GM18520 (cell line): ENCODE measurements around the gene MBD5.

Experiments used
- ATAC-seq: cut with Tn5 transposase; IDR thresholded peaks from one replicate; pipeline ENCODE4 v1.9.1; 2021; ENCODE audit not compliant: unreplicated experiment

The MBD5 gene

GRCh38 chr2:148299616-148300015, 278.7 kb downstream of the MBD5 start:
- ATAC-seq = no peak

- ATAC-seq = no peak
These were observed 279.7 kb downstream of the MBD5 start for GRCh38 chr2:148300544-148300943.

DNA sequence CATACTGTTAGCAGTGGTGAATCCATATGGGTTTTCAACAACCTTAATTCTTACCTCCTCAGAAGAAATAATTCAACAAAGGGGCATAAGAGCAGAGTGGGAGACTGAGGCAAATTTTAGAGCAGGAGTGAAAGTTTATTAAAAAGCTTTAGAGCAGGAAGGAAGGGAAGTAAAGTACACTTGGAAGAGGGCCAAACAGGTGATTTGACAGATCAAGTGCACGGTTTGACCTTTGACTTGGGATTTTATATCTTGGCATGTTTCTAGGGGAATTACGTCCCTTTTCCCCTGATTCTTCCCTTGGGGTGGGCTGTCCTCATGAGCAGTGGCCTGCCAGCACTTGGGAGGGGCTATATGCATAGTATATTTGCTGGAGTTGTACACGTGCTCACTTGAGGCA, 280.5 kb downstream of the MBD5 start:
- no peak for ATAC-seq

GRCh38 chr2:148302526-148302925, 281.6 kb downstream of the MBD5 start:
- ATAC-seq = no peak

DNA sequence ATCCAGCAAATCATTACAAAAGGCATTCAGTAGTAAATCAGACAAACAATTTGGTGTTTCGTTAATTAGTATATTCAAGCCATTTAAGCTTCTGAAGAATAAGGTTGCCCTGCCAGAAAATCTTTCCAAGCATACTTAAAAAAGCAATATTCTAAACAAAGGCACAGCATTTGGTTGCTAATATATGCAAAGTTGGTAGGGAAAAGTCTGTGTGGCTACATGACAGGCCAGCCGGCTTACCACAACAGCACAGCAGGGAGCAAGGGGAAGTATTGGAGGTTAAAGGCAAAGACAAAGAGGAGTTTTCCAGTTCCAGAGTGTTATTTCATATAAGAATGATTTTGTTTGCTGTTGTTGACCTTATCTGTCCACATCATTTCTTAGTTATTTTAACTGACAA, 282.3 kb downstream of the MBD5 start:
- ATAC-seq = no peak

GRCh38 chr2:148305476-148305875, 284.6 kb downstream of the MBD5 start:
- no peak for ATAC-seq

- no peak for ATAC-seq
These were observed 285.1 kb downstream of the MBD5 start for GRCh38 chr2:148306027-148306426.

GRCh38 chr2:148317598-148317997, 296.7 kb downstream of the MBD5 start:
- ATAC-seq = no peak

DNA sequence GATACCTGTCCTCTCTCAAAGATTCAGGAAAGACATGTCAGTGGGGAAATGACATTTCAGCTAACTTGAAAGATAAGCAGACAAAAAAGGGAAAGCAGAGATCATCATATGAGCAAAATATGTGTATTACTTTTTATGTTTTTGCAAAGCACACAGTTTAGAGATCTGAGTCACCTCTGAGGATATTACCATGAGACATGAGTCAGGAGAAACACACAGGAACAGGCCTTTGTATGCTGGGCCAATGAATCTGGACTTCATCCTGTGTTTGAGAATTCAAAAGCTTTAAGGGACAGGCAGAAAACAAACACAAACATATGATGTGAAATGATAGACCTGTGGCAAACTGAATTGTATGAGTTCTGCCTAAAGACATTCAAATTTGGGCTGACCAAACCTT, 317.6 kb downstream of the MBD5 start:
- ATAC-seq = no peak

DNA sequence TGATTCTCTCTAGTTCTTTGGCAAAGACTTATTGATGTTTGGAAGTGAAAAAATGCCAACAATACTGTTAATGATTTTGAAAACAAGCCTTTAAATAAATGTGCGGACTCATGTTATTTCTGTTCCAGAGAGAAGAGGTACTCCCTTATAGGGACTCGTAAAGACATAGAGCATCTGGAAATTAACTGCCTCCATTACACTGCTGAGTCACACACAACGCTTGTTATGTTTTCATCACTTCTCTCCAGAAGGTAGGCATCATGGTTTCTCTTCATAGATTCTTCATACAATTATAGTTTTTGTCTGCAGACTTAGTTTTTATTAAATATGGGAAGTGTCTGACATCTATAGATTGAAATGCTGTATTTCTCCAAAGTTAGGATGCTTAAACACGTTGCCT, 321.2 kb downstream of the MBD5 start:
- ATAC-seq = no peak

DNA sequence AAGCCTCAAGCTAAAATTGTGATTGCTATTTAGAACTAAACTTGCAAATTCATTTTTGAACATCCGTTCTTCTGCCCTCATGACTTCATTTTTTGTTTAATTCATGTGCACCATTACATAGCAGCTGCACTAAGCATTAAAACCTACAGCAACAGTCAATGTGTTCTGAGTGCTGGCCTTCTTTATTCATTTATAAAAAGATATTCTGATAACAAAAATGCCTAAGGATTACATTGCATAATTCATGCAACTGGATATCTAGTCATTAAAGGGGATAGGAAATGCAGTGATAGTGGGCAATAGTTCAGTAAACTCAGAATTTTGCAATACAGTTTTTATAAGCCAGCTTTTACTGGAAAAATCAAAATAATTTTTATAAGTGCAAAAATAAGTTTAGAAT, 329.3 kb downstream of the MBD5 start:
- no peak for ATAC-seq

- ATAC-seq = no peak
These were observed 330.7 kb downstream of the MBD5 start for GRCh38 chr2:148351437-148352143.

DNA sequence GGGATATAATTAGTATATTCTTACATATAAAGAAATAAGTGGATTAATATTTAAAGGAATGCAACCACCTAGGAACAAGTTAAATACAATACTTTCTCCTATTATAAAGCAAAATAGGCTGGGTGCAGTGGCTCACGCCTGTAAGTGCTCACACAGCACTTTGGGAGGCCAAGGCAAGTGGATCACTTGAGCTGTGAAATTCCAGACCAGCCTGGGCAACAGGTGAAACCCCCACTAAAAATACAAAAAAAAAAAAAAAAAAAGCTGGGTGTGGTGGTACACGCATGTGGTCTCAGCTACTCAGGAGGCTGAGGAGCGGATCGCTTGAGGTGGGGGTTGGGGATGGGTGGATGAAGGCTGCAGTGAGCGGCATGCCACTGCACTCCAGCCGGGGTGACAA, 337.5 kb downstream of the MBD5 start:
- ATAC-seq = no peak

DNA sequence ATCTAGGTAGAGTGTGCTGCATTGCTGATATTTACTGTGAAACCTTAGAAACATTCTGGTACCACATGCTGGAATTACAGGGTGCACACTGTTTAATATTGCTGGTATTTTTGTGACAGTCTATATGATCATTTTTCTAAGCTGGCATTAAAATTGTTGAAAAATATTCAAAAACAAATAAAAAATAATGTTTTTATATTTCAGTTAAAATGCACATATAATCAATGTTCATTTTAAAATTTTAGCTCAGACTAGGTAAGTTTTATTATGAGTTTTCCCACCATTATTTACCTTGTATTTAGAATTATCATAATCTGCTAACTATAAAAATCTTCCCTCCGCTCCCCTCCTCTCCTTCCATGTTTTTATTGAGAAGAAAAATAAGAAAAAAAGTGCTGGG, 339.8 kb downstream of the MBD5 start:
- ATAC-seq = no peak

- ATAC-seq = no peak
These were observed 341.4 kb downstream of the MBD5 start for GRCh38 chr2:148362144-148362796.

DNA sequence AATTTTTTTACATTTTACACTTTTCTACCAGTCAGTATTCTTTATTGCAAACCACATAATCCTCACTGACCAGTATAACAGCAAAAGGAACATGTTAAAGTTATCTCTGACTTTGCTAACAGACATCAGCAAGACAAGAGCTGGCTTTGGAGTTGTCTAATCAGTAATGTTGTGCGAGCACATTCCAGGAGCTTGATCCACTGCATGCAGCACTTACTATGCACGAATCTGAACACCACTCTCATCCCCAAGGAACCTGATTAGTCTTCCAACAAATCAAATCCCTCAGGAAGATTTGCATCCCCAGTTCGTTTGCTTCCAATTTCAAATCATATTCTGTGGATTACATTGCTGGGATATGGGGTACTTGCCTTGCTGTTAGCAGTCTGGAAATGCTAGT, 354.3 kb downstream of the MBD5 start:
- no peak for ATAC-seq

DNA sequence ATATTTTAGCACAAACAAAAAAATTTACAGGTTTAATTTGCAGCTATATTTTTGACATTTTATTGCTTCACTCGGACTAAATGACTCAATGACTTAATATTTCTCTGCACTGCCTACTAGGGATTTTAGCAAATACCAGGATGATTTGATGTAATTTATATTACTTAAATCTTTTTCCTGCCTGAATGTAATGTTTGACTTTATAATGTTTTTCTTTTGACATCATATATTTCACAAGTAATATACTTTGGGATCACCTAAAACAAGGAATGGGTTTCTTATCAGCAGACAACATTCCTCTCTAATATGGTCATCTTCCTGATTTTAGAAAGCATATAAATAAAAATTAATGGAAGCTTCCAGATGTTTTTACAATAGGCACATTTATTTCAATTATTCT, 370.4 kb downstream of the MBD5 start:
- ATAC-seq = no peak

GRCh38 chr2:148402786-148403185, 381.9 kb downstream of the MBD5 start:
- ATAC-seq = no peak

DNA sequence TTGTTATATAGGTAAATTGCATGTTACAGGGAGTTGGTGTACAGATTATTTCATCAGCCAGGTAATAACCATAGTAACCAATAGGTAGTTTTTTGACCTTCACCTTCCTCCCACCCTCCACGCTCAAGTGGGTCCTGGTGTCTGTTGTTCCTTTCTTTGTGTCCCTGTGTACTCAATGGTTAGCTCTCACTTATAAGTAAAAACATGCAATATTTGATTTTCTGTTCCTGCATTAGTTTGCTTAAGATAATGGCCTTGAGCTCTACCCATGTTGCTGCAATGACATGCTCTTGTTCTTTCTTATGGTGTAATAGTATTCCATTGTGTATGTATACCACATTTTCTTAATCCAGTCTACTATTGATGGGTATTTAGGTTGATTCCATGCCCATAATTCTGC, 390.0 kb downstream of the MBD5 start:
- ATAC-seq = no peak

GRCh38 chr2:148416248-148416647, 395.4 kb downstream of the MBD5 start:
- no peak for ATAC-seq

- no peak for ATAC-seq
These were observed 409.2 kb downstream of the MBD5 start for GRCh38 chr2:148430101-148430500.

- no peak for ATAC-seq
These were observed 427.0 kb downstream of the MBD5 start for GRCh38 chr2:148447877-148448276.

- no peak for ATAC-seq
These were observed 429.6 kb downstream of the MBD5 start for GRCh38 chr2:148450531-148450930.
